Prostate gland (tissue), 2 donors: ENCODE measurements around the gene ARSB. TPM values are rescaled to one million over a fixed set of nuclear protein-coding genes. Genes with fewer than 3 reads are reported as not detected.

Source experiments
- DNase-seq: peaks from one replicate; pipeline ENCODE4 v3.0.0-alpha.2; 2019; ENCODE audit warnings: low spot score
- H3K27ac ChIP-seq, 2 donors: fragments of 200-600 bp; sonication (generic); 2 replicates each; pipeline ENCODE4 v1.5.1; 2017 to 2019
- H3K27me3 ChIP-seq: fragments of 200-600 bp; sonication (generic); replicated peaks from 2 replicates; pipeline ENCODE4 v1.5.1; 2019; ENCODE audit not compliant: insufficient read depth
- H3K36me3 ChIP-seq, 2 donors: fragments of 200-600 bp; sonication (generic); 1 replicate in 1 of 2; 2 replicates in 1 of 2; pipeline versions ENCODE4 v1.5.1 to v1.8.1; 2017 to 2019
- H3K4me1 ChIP-seq: fragments of 200-600 bp; sonication (generic); replicated peaks from 2 replicates; pipeline ENCODE4 v1.5.1; 2019
- H3K4me3 ChIP-seq, 2 donors: fragments of 200-600 bp; sonication (generic); 2 replicates each; pipeline ENCODE4 v1.5.1; 2017 to 2019
- H3K9me3 ChIP-seq: fragments of 200-600 bp; sonication (generic); 2 replicates; pipeline ENCODE4 v1.5.1; 2017
- CTCF ChIP-seq, 4 experiments: fragments of 200-600 bp in 2 of 4; fragments of 450-650 bp in 2 of 4; sonication (generic) in 2 of 4; IDR thresholded peaks; 1 replicate in 3 of 4; 2 replicates in 1 of 4; pipeline ENCODE4 v1.5.1; 2016 to 2019; ENCODE audit warnings: antibody characterized with exemption in 4 of 4, mild to moderate bottlenecking in 2 of 4, moderate library complexity in 2 of 4
- POLR2A ChIP-seq: fragments of 450-650 bp; IDR thresholded peaks from one replicate; pipeline ENCODE4 v1.6.1; 2016; ENCODE audit warnings: antibody characterized with exemption, mild to moderate bottlenecking
- POLR2AphosphoS5 ChIP-seq: sonication (generic); formaldehyde crosslinking; IDR thresholded peaks from one replicate; pipeline ENCODE4 v1.6.1; 2017; ENCODE audit warnings: antibody characterized with exemption
- WGBS: methylation state at CpG from one replicate; pipeline ENCODE4 v1.1.5; 2018; 5-methylcytosine and 5-hydroxymethylcytosine counted together
- intact Hi-C: fragments of 100-400 bp; cut with DNase I; formaldehyde crosslinking; loops from one replicate; pipeline ENCODE4 v1.14.2; 2022
- total RNA-seq, 2 donors: library from RNA; depleted of rRNA; stranded (reverse); fragments of >200 nt; gene quantifications; one replicate each; pipeline ENCODE4 v1.1.0, GENCODE V29; 2016

Gene ARSB
- total RNA-seq, 2 donors from 2014 or later: 5.4 to 14.9 TPM

DNA sequence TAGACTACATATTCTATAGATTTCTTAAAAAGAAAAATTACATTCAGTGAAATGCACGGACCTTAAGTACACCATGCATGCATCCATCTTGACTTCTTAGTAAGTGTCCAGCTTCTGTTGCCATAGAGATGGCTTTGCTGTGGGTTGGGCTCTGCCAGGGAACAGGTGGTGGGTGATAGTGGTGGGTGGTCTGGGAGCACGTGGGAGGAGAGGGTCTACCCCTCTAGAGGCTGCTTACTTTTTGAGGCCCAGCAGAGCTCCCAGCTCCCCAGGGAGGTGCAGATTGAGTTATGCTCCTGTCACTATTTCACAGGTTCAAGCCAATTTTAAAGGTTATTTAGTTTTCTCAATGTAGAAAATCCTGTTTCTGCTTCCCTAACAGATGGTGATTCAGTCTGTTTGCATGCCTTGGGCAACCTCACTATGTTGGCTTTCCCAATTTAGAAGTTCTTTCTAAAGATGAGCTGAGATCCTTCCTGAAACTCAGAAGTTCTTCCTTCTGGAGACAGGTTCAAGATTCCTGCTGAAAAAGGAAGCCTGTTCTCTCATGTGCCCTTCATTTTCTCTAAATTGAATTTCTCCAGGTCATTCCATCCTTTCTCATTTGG is 229.2 kb downstream of the ARSB start:
- Histone ChIP-seq H3K4me3 (no peak overlapping the region), H3K27ac (no peak overlapping the region), H3K9me3 (no peaks in the 10 kb centered on the region), H3K36me3 (no peaks in the 10 kb centered on the region), H3K4me1 (no peaks in the 10 kb centered on the region), H3K27me3 (peaks cover 2% of the 10 kb centered on the region)
- no peak for TF ChIP-seq POLR2AphosphoS5
- TF ChIP-seq CTCF (IDR thresholded peaks at IDR 0.05): no peak
- no peak for TF ChIP-seq POLR2A
- DNase-seq: no peak
- 64% methylated on average over 2 of the region's 2 CpGs for WGBS
- intact Hi-C loops: no loop called here

- no peak for TF ChIP-seq CTCF (IDR thresholded peaks at IDR 0.05)
- TF ChIP-seq POLR2A: no peak
- TF ChIP-seq POLR2AphosphoS5: no peak
- Histone ChIP-seq H3K27ac (no peak overlapping the region), H3K4me3 (no peak overlapping the region), H3K27me3 (peaks cover 2% of the 10 kb centered on the region), H3K36me3 (no peaks in the 10 kb centered on the region), H3K9me3 (no peaks in the 10 kb centered on the region), H3K4me1 (no peaks in the 10 kb centered on the region)
- no peak for DNase-seq
- intact Hi-C loops: no loop called here
- WGBS: 42% methylated on average over 2 of the region's 2 CpGs
Measured at GRCh38 chr5:78754655-78755054, 230.5 kb downstream of the ARSB start.

- Histone ChIP-seq H3K36me3 (no peaks in the 10 kb centered on the region), H3K27ac (no peak overlapping the region), H3K4me1 (no peaks in the 10 kb centered on the region), H3K9me3 (no peaks in the 10 kb centered on the region), H3K4me3 (no peak overlapping the region), H3K27me3 (peaks cover 2% of the 10 kb centered on the region)
- DNase-seq: no peak
- no peak for TF ChIP-seq CTCF (IDR thresholded peaks at IDR 0.05)
- no peak for TF ChIP-seq POLR2AphosphoS5
- no peak for TF ChIP-seq POLR2A
- intact Hi-C loops: no loop called here
- 89% methylated on average over 4 of the region's 4 CpGs for WGBS
Measured at GRCh38 chr5:78753093-78753531, 232.0 kb downstream of the ARSB start.

DNA sequence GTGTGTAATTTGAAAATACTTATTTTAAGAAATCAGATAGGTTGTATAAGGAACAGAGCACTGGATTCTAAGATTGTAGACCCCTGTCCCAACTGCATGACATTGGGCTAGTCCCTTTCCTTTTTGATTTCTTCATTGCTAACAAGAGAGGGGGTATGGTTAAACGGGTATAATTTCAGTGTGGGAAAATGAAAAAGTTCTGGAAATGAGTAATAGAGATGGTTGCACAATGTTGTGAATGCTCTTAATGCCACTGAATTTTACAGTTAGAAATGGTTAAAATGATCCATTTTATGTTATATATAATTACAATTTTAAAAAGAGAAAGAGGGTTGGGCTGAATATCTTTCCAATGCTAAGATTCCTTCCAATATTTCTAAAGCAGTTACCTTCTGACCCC is 233.2 kb downstream of the ARSB start:
- Histone ChIP-seq H3K36me3 (no peaks in the 10 kb centered on the region), H3K27ac (no peak overlapping the region), H3K9me3 (no peaks in the 10 kb centered on the region), H3K27me3 (peaks cover 2% of the 10 kb centered on the region), H3K4me1 (no peaks in the 10 kb centered on the region), H3K4me3 (no peak overlapping the region)
- no peak for DNase-seq
- intact Hi-C loops: no loop called here
- WGBS: 93% methylated on average over 1 of the region's 1 CpG
- TF ChIP-seq POLR2A (no peak), POLR2AphosphoS5 (no peak), CTCF (IDR thresholded peaks at IDR 0.05) (no peak)

DNA sequence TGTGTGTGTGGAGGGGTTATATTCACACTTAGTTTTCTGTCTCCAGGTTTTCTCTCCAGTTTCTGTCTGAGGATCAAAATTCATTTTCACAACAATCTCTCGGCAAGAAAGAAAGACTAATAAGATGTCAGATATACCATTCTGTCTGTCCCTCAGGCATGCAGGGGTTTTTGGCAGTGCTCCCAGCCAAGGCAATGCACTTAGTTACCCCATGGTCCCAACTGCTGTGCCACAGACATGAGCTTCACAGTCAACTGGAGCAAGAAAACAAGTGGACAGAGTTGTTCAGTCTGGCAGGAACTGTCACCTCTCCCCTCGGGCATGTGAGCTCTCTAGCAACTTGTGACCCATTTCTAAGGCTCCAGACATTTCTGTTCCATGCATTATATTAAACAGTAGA is 234.8 kb downstream of the ARSB start:
- 35% methylated on average over 2 of the region's 2 CpGs for WGBS
- H3K27ac ChIP-seq: no peak overlapping the region
- intact Hi-C loops: no loop called here
- H3K27me3 ChIP-seq: peaks cover 2% of the 10 kb centered on the region
- no peak for DNase-seq
- H3K36me3 ChIP-seq: no peaks in the 10 kb centered on the region
- no peak overlapping the region for H3K4me3 ChIP-seq
- TF ChIP-seq POLR2AphosphoS5 (no peak), POLR2A (no peak), CTCF (IDR thresholded peaks at IDR 0.05) (no peak)
- H3K4me1 ChIP-seq: no peaks in the 10 kb centered on the region
- no peaks in the 10 kb centered on the region for H3K9me3 ChIP-seq
